ENCODE results near the gene CSF1R. TPM values are rescaled to one million over a fixed set of nuclear protein-coding genes. Genes with fewer than 3 reads are reported as not detected.

Gene CSF1R
- 0.18 and 0.29 TPM in 2 replicates for total RNA-seq

DNA sequence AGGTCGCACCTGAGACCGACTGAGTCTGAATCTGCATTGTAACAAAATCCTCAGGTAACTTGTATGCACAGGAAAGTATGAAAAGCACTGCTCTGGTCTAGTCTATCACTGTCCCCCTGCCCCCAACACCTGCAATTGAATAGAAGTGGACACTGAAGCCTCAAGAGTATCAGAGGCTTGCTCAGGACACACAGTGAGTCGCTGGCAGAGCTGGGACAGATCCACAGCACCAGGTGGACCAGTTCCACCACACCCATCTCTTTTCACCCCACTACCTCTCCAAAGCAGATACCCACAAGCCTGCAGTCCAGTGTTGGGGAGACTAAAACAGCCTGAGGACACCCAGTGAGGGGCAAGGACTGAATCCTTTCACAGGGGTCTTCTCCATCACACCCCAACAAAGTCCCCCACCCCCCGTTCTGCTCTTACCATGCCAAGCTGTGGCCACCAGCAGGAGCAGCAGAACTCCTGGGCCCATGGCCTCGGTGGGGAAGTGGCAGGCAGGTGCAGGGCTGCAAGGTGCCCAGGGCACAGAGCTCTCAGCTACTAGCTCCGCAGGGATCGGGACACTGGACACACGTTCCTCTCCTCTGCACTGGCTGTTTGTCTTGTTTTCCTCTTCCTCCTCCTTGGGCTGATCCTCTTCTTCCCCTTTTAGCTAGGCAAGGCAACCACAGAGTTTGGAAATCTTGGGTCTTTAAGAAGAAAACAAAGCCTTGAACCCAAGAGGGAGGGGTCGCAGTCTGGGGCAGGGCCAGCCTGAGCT is at the start of gene CSF1R:
TSS of gene CSF1R (minus strand) at position 605 of the 766 bp plus-strand sequence. CDS start at position 478, 127 bp downstream.

Other genes with a start within 250 kb of the CSF1R start
- not detected in 2 replicates for gene PDE6A, start 141.8 kb downstream of the CSF1R start, total RNA-seq
- 8.1 and 9.0 TPM in 2 replicates for gene SLC26A2, start 125.8 kb downstream of the CSF1R start, total RNA-seq
- 4.6 and 6.6 TPM in 2 replicates for gene TIGD6, start 85.9 kb downstream of the CSF1R start, total RNA-seq
- gene HMGXB3, start 85.8 kb downstream of the CSF1R start, total RNA-seq = 36.3 and 38.8 TPM in 2 replicates
- gene PDGFRB, start 69.3 kb upstream of the CSF1R start, total RNA-seq = 138 and 149 TPM in 2 replicates
- not detected in 2 replicates for gene CDX1, start 80.2 kb upstream of the CSF1R start, total RNA-seq
- gene SLC6A7, start 103.5 kb upstream of the CSF1R start, total RNA-seq = not detected in 2 replicates
- 0.18 and 0.29 TPM in 2 replicates for gene CAMK2A, start 203.2 kb upstream of the CSF1R start, total RNA-seq
- 1.2 and 1.8 TPM in 2 replicates for gene ARSI, start 216.4 kb upstream of the CSF1R start, total RNA-seq